GM04504 (cell line): ENCODE measurements around the gene TNRC6B.
"Not testable (repeated sequence)": the region's sequence is repeated elsewhere in the genome, so short reads cannot be mapped to it uniquely, and the experiment has no call there.

ENCODE experiments used
- DNase-seq: peaks from one replicate; pipeline ENCODE4 v3.0.0-alpha.2; 2012; ENCODE audit warnings: low read depth

The TNRC6B gene

GRCh38 chr22:40177738-40178416, at the start of gene TNRC6B:
Gene TNRC6B (plus strand): TSS chr22:40177925. CDS start chr22:40178136, 211 bp downstream.
- peak; percentile 93 for DNase-seq

- no peak for DNase-seq
Observed at GRCh38 chr22:40128989-40129388, 48.7 kb upstream of the TNRC6B start.

GRCh38 chr22:40137132-40137531, 40.6 kb upstream of the TNRC6B start:
- DNase-seq: no peak

- DNase-seq: no peak
Observed at GRCh38 chr22:40138866-40139265, 38.9 kb upstream of the TNRC6B start.

GRCh38 chr22:40147388-40148176, 30.1 kb upstream of the TNRC6B start:
- no peak for DNase-seq

GRCh38 chr22:40153192-40153591, 24.5 kb upstream of the TNRC6B start:
- DNase-seq: no peak

- DNase-seq: no peak
Observed at GRCh38 chr22:40153705-40154104, 24.0 kb upstream of the TNRC6B start.

GRCh38 chr22:40156001-40156516, 21.7 kb upstream of the TNRC6B start:
- DNase-seq: no peak

- not testable (repeated sequence) for DNase-seq
Observed at GRCh38 chr22:40156682-40157081, 21.0 kb upstream of the TNRC6B start.

GRCh38 chr22:40157330-40157945, 20.3 kb upstream of the TNRC6B start:
- no peak for DNase-seq

- no peak for DNase-seq
Observed at GRCh38 chr22:40161194-40161593, 16.5 kb upstream of the TNRC6B start.

- not testable (repeated sequence) for DNase-seq
Observed at GRCh38 chr22:40165537-40165936, 12.2 kb upstream of the TNRC6B start.

GRCh38 chr22:40175611-40176244, 2.0 kb upstream of the TNRC6B start:
- no peak for DNase-seq

GRCh38 chr22:40176921-40177737, 596 bp upstream of the TNRC6B start:
- DNase-seq: no peak

GRCh38 chr22:40178417-40179409, 988 bp downstream of the TNRC6B start:
- DNase-seq: no peak

- DNase-seq: no peak
Observed at GRCh38 chr22:40179526-40179925, 1.8 kb downstream of the TNRC6B start.

- no peak for DNase-seq
Observed at GRCh38 chr22:40180403-40180802, 2.7 kb downstream of the TNRC6B start.

- DNase-seq: no peak
Observed at GRCh38 chr22:40181323-40181722, 3.6 kb downstream of the TNRC6B start.

- DNase-seq: no peak
Observed at GRCh38 chr22:40182231-40182835, 4.6 kb downstream of the TNRC6B start.
